ENCODE results near the gene CNTNAP2.

The CNTNAP2 gene

GRCh38 chr7:147044941-147045340 is 928.3 kb downstream of the CNTNAP2 start:
- TF ChIP-seq, protein P1, sequence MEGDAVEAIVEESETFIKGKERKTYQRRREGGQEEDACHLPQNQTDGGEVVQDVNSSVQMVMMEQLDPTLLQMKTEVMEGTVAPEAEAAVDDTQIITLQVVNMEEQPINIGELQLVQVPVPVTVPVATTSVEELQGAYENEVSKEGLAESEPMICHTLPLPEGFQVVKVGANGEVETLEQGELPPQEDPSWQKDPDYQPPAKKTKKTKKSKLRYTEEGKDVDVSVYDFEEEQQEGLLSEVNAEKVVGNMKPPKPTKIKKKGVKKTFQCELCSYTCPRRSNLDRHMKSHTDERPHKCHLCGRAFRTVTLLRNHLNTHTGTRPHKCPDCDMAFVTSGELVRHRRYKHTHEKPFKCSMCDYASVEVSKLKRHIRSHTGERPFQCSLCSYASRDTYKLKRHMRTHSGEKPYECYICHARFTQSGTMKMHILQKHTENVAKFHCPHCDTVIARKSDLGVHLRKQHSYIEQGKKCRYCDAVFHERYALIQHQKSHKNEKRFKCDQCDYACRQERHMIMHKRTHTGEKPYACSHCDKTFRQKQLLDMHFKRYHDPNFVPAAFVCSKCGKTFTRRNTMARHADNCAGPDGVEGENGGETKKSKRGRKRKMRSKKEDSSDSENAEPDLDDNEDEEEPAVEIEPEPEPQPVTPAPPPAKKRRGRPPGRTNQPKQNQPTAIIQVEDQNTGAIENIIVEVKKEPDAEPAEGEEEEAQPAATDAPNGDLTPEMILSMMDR (IDR thresholded peaks at IDR 0.05; ENCODE audit: extremely low read depth, missing control alignments), result no peak
- no peak for DNase-seq (ENCODE audit: low spot score)

DNA sequence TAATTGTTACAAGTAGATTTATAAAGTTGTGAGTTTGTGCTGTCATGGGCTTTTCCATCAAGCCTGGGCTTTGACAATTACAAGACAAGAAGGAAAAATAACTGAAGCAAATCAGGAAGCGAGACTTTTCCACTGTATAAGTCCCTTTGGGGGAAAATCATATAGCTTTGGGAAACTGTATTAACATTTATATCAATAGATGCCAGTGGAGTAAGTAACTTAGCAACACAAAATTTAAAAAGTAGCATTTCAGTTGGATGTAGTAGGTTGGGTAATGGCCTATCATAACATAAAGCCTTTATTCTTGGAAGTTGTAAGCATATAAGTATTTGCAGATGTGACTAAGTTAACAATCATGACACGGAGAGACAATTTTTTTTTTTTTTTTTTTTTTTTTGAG is 931.1 kb downstream of the CNTNAP2 start:
- TF ChIP-seq, protein P1 (IDR thresholded peaks at IDR 0.05; ENCODE audit: extremely low read depth, missing control alignments), result no peak

GRCh38 chr7:147048864-147049263 is 932.3 kb downstream of the CNTNAP2 start:
- TF ChIP-seq, protein P1 (IDR thresholded peaks at IDR 0.05; ENCODE audit: extremely low read depth, missing control alignments), result no peak
- DNase-seq (ENCODE audit: low spot score), result no peak

More for the DNA sequence above, 931.1 kb downstream of the CNTNAP2 start:
- no peak for DNase-seq (ENCODE audit: low spot score)

DNA sequence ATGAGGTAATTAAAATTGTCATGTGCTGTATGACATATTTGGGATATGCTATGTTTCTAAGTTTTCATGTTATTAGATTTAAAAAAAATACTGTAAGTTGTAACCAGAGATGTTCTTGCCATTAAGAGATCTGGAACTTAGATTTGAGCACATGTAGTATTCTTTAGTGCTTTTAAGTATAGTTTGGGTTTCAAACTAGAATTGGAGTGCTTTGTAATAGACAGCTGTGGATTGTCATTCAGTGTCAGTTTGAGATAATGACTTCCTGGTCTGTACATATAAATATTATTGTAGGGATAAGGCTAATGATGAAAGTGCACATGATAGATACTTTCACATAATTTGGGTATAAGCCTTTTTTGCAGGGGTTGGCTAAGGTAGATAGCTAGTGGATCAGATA is 936.2 kb downstream of the CNTNAP2 start:
- TF ChIP-seq, protein P1 (IDR thresholded peaks at IDR 0.05; ENCODE audit: extremely low read depth, missing control alignments), result no peak
- no peak for DNase-seq (ENCODE audit: low spot score)

DNA sequence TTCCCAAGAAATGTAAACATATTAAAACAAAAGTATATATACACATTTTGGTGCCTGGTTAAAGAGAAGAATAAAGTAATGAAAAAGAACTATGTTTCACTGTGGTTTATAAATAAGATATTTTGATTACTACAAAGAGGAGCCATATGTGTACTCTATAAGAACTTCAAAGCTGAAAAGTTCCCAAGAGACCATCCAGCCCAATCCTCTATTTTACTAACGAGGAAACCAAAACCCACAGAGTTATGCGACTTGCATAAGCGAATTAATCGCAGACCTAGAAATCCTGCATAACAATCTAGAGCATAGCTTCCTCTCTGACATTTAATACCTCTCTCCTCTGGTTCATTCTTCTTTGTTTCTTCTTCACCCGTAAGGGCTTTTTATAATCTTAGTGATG is 937.1 kb downstream of the CNTNAP2 start:
- TF ChIP-seq, protein P1 (IDR thresholded peaks at IDR 0.05; ENCODE audit: extremely low read depth, missing control alignments), result no peak
- DNase-seq (ENCODE audit: low spot score), result no peak

GRCh38 chr7:147060070-147060469 is 943.5 kb downstream of the CNTNAP2 start:
- TF ChIP-seq, protein P1 (IDR thresholded peaks at IDR 0.05; ENCODE audit: extremely low read depth, missing control alignments), result no peak
- DNase-seq (ENCODE audit: low spot score), result no peak

GRCh38 chr7:147062897-147063296 is 946.3 kb downstream of the CNTNAP2 start:
- DNase-seq (ENCODE audit: low spot score), result no peak

More at GRCh38 chr7:147062897-147063296, 946.3 kb downstream of the CNTNAP2 start:
- TF ChIP-seq, protein P1 (IDR thresholded peaks at IDR 0.05; ENCODE audit: extremely low read depth, missing control alignments), result no peak
